SK-N-SH treated with all-trans-retinoic acid at 6 μM for 48 hours (cell line): ENCODE results near the gene ZNF362.

Experiments used
- ATAC-seq: fragments of 200-7000 bp; cut with Tn5 transposase; 3 replicates; pipeline ENCODE4 v1.9.1; 2020; ENCODE audit warnings: mild to moderate bottlenecking, moderate library complexity
- ARNTL ChIP-seq: fragments of 450-650 bp; formaldehyde crosslinking; IDR thresholded peaks from 2 replicates; pipeline ENCODE4 v1.5.0; 2020; ENCODE audit warnings: low read depth, mild to moderate bottlenecking, moderate library complexity, borderline replicate concordance
- BACH2 ChIP-seq: fragments of 250-450 bp; sonication (Bioruptor Pico); IDR thresholded peaks from 2 replicates; pipeline ENCODE4 v1.9.0; 2021; ENCODE audit warnings: mild to moderate bottlenecking, borderline replicate concordance
- CSDC2 ChIP-seq: fragments of 250-450 bp; sonication (Bioruptor Pico); IDR thresholded peaks from 2 replicates; pipeline ENCODE4 v1.5.0; 2020; ENCODE audit warnings: mild to moderate bottlenecking, moderate library complexity
- CSRNP3 ChIP-seq: fragments of 250-450 bp; sonication (Bioruptor Pico); IDR thresholded peaks from 2 replicates; pipeline ENCODE4 v1.5.1; 2021; ENCODE audit warnings: mild to moderate bottlenecking, moderate library complexity
- ESRRG ChIP-seq: fragments of 250-450 bp; sonication (Bioruptor Pico); IDR thresholded peaks from 2 replicates; pipeline ENCODE4 v1.6.1; 2021; ENCODE audit warnings: mild to moderate bottlenecking
- GLIS3 ChIP-seq: fragments of 250-450 bp; sonication (Bioruptor Pico); IDR thresholded peaks from 2 replicates; pipeline ENCODE4 v1.5.0; 2020; ENCODE audit warnings: mild to moderate bottlenecking, moderate library complexity
- ISL1 ChIP-seq: fragments of 250-450 bp; sonication (Bioruptor Pico); IDR thresholded peaks from 2 replicates; pipeline ENCODE4 v2.1.2; 2022; ENCODE audit warnings: mild to moderate bottlenecking, moderate library complexity
- OSR1 ChIP-seq: fragments of 250-450 bp; sonication (Bioruptor Pico); IDR thresholded peaks from 2 replicates; pipeline ENCODE4 v1.8.0; 2022; ENCODE audit warnings: moderate library complexity, mild to moderate bottlenecking, inconsistent platforms
- PATZ1 ChIP-seq: fragments of 250-450 bp; sonication (Bioruptor Pico); IDR thresholded peaks from 2 replicates; pipeline ENCODE4 v1.8.0; 2020; ENCODE audit warnings: mild to moderate bottlenecking, moderate library complexity, borderline replicate concordance
- POU6F1 ChIP-seq: fragments of 250-450 bp; sonication (Bioruptor Pico); IDR thresholded peaks from 2 replicates; pipeline ENCODE4 v1.8.0; 2021; ENCODE audit warnings: low read depth, mild to moderate bottlenecking, moderate library complexity, borderline replicate concordance
- PPARA ChIP-seq: fragments of 250-450 bp; sonication (Bioruptor Pico); IDR thresholded peaks from 2 replicates; pipeline ENCODE4 v1.5.0; 2020; ENCODE audit warnings: mild to moderate bottlenecking, borderline replicate concordance
- RARB ChIP-seq: fragments of 250-450 bp; sonication (Bioruptor Pico); IDR thresholded peaks from 2 replicates; pipeline ENCODE4 v1.8.0; 2021; ENCODE audit warnings: mild to moderate bottlenecking, moderate library complexity
- SNAI2 ChIP-seq: fragments of 250-450 bp; sonication (Bioruptor Pico); IDR thresholded peaks from 2 replicates; pipeline ENCODE4 v1.5.0; 2020; ENCODE audit warnings: mild to moderate bottlenecking, moderate library complexity
- TCF4 ChIP-seq: fragments of 250-450 bp; sonication (Bioruptor Pico); IDR thresholded peaks from 2 replicates; pipeline ENCODE4 v1.8.0; 2021; ENCODE audit warnings: mild to moderate bottlenecking, moderate library complexity, borderline replicate concordance
- TOX ChIP-seq: fragments of 250-450 bp; sonication (Bioruptor Pico); IDR thresholded peaks from 2 replicates; pipeline ENCODE4 v1.8.0; 2021; ENCODE audit warnings: mild to moderate bottlenecking, moderate library complexity, borderline replicate concordance
- TSHZ2 ChIP-seq: fragments of 250-450 bp; sonication (Bioruptor Pico); IDR thresholded peaks from 2 replicates; pipeline ENCODE4 v1.5.0; 2020; ENCODE audit warnings: mild to moderate bottlenecking, moderate library complexity
- ZC3H10 ChIP-seq: fragments of 250-450 bp; sonication (Bioruptor Pico); IDR thresholded peaks from 2 replicates; pipeline ENCODE4 v1.5.1; 2021; ENCODE audit warnings: mild to moderate bottlenecking, moderate library complexity
- ZFP3 ChIP-seq: fragments of 250-450 bp; sonication (Bioruptor Pico); IDR thresholded peaks from 2 replicates; pipeline ENCODE4 v1.5.0; 2020; ENCODE audit warnings: mild to moderate bottlenecking, moderate library complexity
- ZFP30 ChIP-seq: fragments of 450-650 bp; formaldehyde crosslinking; IDR thresholded peaks from 2 replicates; pipeline ENCODE4 v1.5.0; 2022; ENCODE audit warnings: mild to moderate bottlenecking, moderate library complexity
- ZNF565 ChIP-seq: fragments of 450-650 bp; formaldehyde crosslinking; conservative IDR thresholded peaks from 2 replicates; pipeline ENCODE4 v1.5.0; 2020; ENCODE audit warnings: low read depth, mild to moderate bottlenecking, moderate library complexity
- ZNF8 ChIP-seq: fragments of 450-650 bp; formaldehyde crosslinking; IDR thresholded peaks from 2 replicates; pipeline ENCODE4 v1.5.0; 2020; ENCODE audit warnings: mild to moderate bottlenecking, moderate library complexity

Gene ZNF362

GRCh38 chr1:33255347-33256220 lies 708 bp upstream of the ZNF362 start:
- ATAC-seq: peak; percentile 67
- no peak for TF ChIP-seq OSR1 (CRISPR knock-in tag)
- no peak for TF ChIP-seq GLIS3 (CRISPR knock-in tag)
- no peak for TF ChIP-seq BACH2 (CRISPR knock-in tag)
- no peak for TF ChIP-seq RARB
- TF ChIP-seq CSDC2: no peak
- no peak for TF ChIP-seq ARNTL (CRISPR knock-in tag)
- TF ChIP-seq ZNF8: no peak
- TF ChIP-seq POU6F1 (CRISPR knock-in tag): no peak
- no peak for TF ChIP-seq TSHZ2 (CRISPR knock-in tag)
- no peak for TF ChIP-seq ZFP30 (CRISPR knock-in tag)
- no peak for TF ChIP-seq TOX (CRISPR knock-in tag)
- no peak for TF ChIP-seq ZC3H10 (CRISPR knock-in tag)
- TF ChIP-seq, all 23 proteins: peak for 0

GRCh38 chr1:33256221-33256470 lies 146 bp upstream of the ZNF362 start:
- TF ChIP-seq OSR1 (CRISPR knock-in tag) (no peak), POU6F1 (CRISPR knock-in tag) (no peak), CSRNP3 (CRISPR knock-in tag) (no peak), ESRRG (CRISPR knock-in tag) (no peak), TCF4 (CRISPR knock-in tag) (no peak), BACH2 (CRISPR knock-in tag) (no peak), ZFP30 (CRISPR knock-in tag) (no peak), ZNF565 (CRISPR knock-in tag) (no peak), ZFP3 (CRISPR knock-in tag) (no peak), ZC3H10 (CRISPR knock-in tag) (no peak), GLIS3 (CRISPR knock-in tag) (no peak), PATZ1 (no peak), SNAI2 (CRISPR knock-in tag) (no peak), ISL1 (CRISPR knock-in tag) (no peak)
- ATAC-seq: no peak

- TF ChIP-seq ZFP3 (CRISPR knock-in tag) (no peak), PPARA (CRISPR knock-in tag) (no peak), GLIS3 (CRISPR knock-in tag) (no peak), ZNF565 (CRISPR knock-in tag) (no peak), SNAI2 (CRISPR knock-in tag) (no peak), ZC3H10 (CRISPR knock-in tag) (no peak)
- no peak for ATAC-seq
Measured at GRCh38 chr1:33257207-33257771, 997 bp downstream of the ZNF362 start.
